GM12878 (cell line): Measurements from ENCODE around the gene CNKSR3. TPM values are rescaled to one million over a fixed set of nuclear protein-coding genes. Genes with fewer than 3 reads are reported as not detected.
A peak's percentile ranks its signal among the peaks of the same experiment; 100 is the strongest.

Source experiments
- ATAC-seq: fragments of 200-7000 bp; cut with Tn5 transposase; 3 replicates; pipeline ENCODE4 v1.9.1; 2020; ENCODE audit warnings: mild to moderate bottlenecking, moderate library complexity
- BruUV-seq: library from RNA; stranded (reverse); fragments of 400-500 nt; replicated peaks from 2 replicates; lab custom pipeline; 2021; lab: Mats Ljungman, UMichigan
- CTCF ChIA-PET: fragments of 300-600 bp; sonication (Branson Sonifier 250); formaldehyde crosslinking; extraction: SDS; loops from one replicate; lab custom pipeline; 2021; ENCODE audit warnings: inconsistent platforms; lab: Yijun Ruan, JAX
- POLR2A ChIA-PET: fragments of 350-600 bp; formaldehyde crosslinking; extraction: SDS; loops from one replicate; lab custom pipeline; 2021; ENCODE audit warnings: inconsistent platforms; lab: Charles Lee
- RAD21 ChIA-PET: fragments of 300-600 bp; sonication (Branson Sonifier 250); formaldehyde crosslinking; loops from one replicate; lab custom pipeline; 2023; ENCODE audit warnings: antibody characterized with exemption; ENCODE audit not compliant: unreplicated experiment; lab: Charles Lee
- SMC1A ChIA-PET: fragments of 300-600 bp; sonication (Branson Sonifier 250); formaldehyde crosslinking; loops from one replicate; lab custom pipeline; 2023; ENCODE audit not compliant: unreplicated experiment, uncharacterized antibody; lab: Charles Lee
- DNase-seq: peaks from one replicate; pipeline ENCODE4 v3.0.0-alpha.2; 2011; ENCODE audit warnings: low read depth, low spot score
- FAIRE-seq: peaks from 3 replicates; lab custom pipeline; 2011; peaks lifted over from hg19 to GRCh38; lab: Jason Lieb, UNC
- H2AFZ ChIP-seq: 2 replicates; pipeline ENCODE4 v1.6.0; 2011; ENCODE audit warnings: low read depth, low read length, control low read depth; ENCODE audit not compliant: control insufficient read depth
- H3K27ac ChIP-seq: 2 replicates; pipeline ENCODE4 v1.5.1; 2011; ENCODE audit warnings: control low read depth; ENCODE audit not compliant: control insufficient read depth, insufficient read depth
- H3K27me3 ChIP-seq, 2 experiments: replicated peaks in 1 of 2; 2 replicates each; pipeline versions ENCODE4 v1.6.0 to v1.6.1; 2011; ENCODE audit warnings: low read length in 1 of 2; ENCODE audit not compliant: control insufficient read depth in 2 of 2, insufficient read depth in 2 of 2
- H3K36me3 ChIP-seq, 2 experiments: 2 replicates each; pipeline ENCODE4 v1.5.1; 2011; ENCODE audit warnings: low read length in 1 of 2; ENCODE audit not compliant: control insufficient read depth in 2 of 2, insufficient read depth in 2 of 2
- H3K4me1 ChIP-seq: 2 replicates; pipeline ENCODE4 v1.6.1; 2011; ENCODE audit warnings: mild to moderate bottlenecking, low read length, moderate library complexity, mixed read lengths; ENCODE audit not compliant: control insufficient read depth, insufficient read depth
- H3K4me2 ChIP-seq: 2 replicates; pipeline ENCODE4 v1.6.0; 2011; ENCODE audit warnings: control low read depth; ENCODE audit not compliant: control insufficient read depth, insufficient read depth
- H3K4me3 ChIP-seq: fragments of 200-600 bp; sonication (generic); 2 replicates; pipeline ENCODE4 v1.5.1; 2016
- H3K79me2 ChIP-seq: 2 replicates; pipeline ENCODE4 v1.6.0; 2011; ENCODE audit warnings: low read length; ENCODE audit not compliant: control insufficient read depth, insufficient read depth
- H3K9ac ChIP-seq: 2 replicates; pipeline ENCODE4 v1.8.0; 2011; ENCODE audit warnings: low read length, control low read depth, mixed read lengths; ENCODE audit not compliant: control insufficient read depth, insufficient read depth
- H3K9me3 ChIP-seq: replicated peaks from 3 replicates; pipeline ENCODE4 v1.5.1; 2011; ENCODE audit warnings: mild to moderate bottlenecking, low read length; ENCODE audit not compliant: control insufficient read depth, insufficient read depth
- H4K20me1 ChIP-seq: 2 replicates; pipeline ENCODE4 v1.6.0; 2011; ENCODE audit not compliant: control insufficient read depth, insufficient read depth
- ATF2 ChIP-seq: IDR thresholded peaks from 2 replicates; pipeline ENCODE4 v1.6.1; 2012; ENCODE audit warnings: low read length, inconsistent platforms
- ATF3 ChIP-seq: IDR thresholded peaks from 2 replicates; pipeline ENCODE4 v1.6.1; 2011; ENCODE audit warnings: low read depth, mild to moderate bottlenecking, low read length, moderate library complexity, borderline replicate concordance; ENCODE audit errors: extremely low read depth
- ATF7 ChIP-seq: fragments of 450-650 bp; IDR thresholded peaks from 2 replicates; pipeline ENCODE4 v1.6.1; 2016; ENCODE audit warnings: low read depth, mild to moderate bottlenecking
- RAD21 ChIP-seq: IDR thresholded peaks from 2 replicates; pipeline ENCODE4 v1.6.1; 2011; ENCODE audit warnings: mild to moderate bottlenecking, low read depth, low read length, moderate library complexity; ENCODE audit not compliant: insufficient read depth
- SRF ChIP-seq, 2 experiments: IDR thresholded peaks; 2 replicates each; pipeline ENCODE4 v1.6.1; 2011; ENCODE audit warnings: low read depth in 2 of 2, low read length in 2 of 2, mild to moderate bottlenecking in 1 of 2, moderate library complexity in 1 of 2
- ZNF592 ChIP-seq: fragments of 450-650 bp; IDR thresholded peaks from 2 replicates; pipeline ENCODE4 v1.6.1; 2017; ENCODE audit warnings: mild to moderate bottlenecking, moderate library complexity
- WGBS: methylation state at CpG from one replicate; pipeline ENCODE4 v1.1.6; 2016; ENCODE audit warnings: low lambda C conversion rate; ENCODE audit not compliant: insufficient replicate concordance, insufficient coverage; ENCODE audit errors: missing lambda C conversion rate; 5-methylcytosine and 5-hydroxymethylcytosine counted together
- in situ Hi-C: fragments of 300-500 bp; cut with MboI; formaldehyde crosslinking; loops from 9 replicates; pipeline ENCODE4 v1.14.3; 2018; ENCODE audit warnings: mixed read lengths
- intact Hi-C: fragments of 100-400 bp; cut with micrococcal nuclease; formaldehyde crosslinking; loops from one replicate; pipeline ENCODE4 v1.14.2; 2022; ENCODE audit not compliant: unreplicated experiment
- polyA plus RNA-seq, 11 experiments: library from polyadenylated mRNA; depleted of rRNA in 4 of 11; unstranded in 6 of 11; stranded (reverse) in 5 of 11; fragments of >200 nt; fragmentation: Nextera tagmentation in 4 of 11; fragmentation: Illumina TruSeq in 1 of 11; extraction: Ambion mirVana in 4 of 11; extraction: Trizol in 1 of 11; gene quantifications; 1 replicate in 1 of 11; 2 replicates in 10 of 11; pipeline versions ENCODE4 v1.2.1 to v1.2.3, GENCODE V29; 2011 to 2016; ENCODE audit warnings: inconsistent platforms in 2 of 11, missing spikeins in 2 of 11, low read depth in 1 of 11
- total RNA-seq, 4 experiments: library from RNA; depleted of rRNA in 3 of 4; stranded (reverse); fragments of >200 nt in 3 of 4; fragmentation: Illumina TruSeq in 1 of 4; extraction: Trizol in 1 of 4; gene quantifications; 2 replicates each; pipeline versions ENCODE4 v1.2.1 to v1.2.3, GENCODE V29; 2013 to 2021

CNKSR3 gene
- total and polyA plus RNA-seq, 10 of the 15 experiments (the other 5 are each of a cell fraction or from before 2014, with no cell fraction given), result under 0.01 to 0.48 (median 0.12) TPM; not detected in 2

GRCh38 chr6:154501578-154501868, 9.0 kb downstream of the CNKSR3 start:
- Histone ChIP-seq H3K36me3 (no peaks in the 10 kb centered on the region), H3K9ac (no peak overlapping the region), H4K20me1 (no peaks in the 10 kb centered on the region), H3K27ac (no peak overlapping the region), H3K4me2 (no peak overlapping the region), H2AFZ (no peak overlapping the region), H3K4me1 (no peaks in the 10 kb centered on the region), H3K79me2 (no peaks in the 10 kb centered on the region), H3K9me3 (no peaks in the 10 kb centered on the region; the same call in 2 of the 3 replicates), H3K27me3 (0 out of 4 replicates have a peak, but pooled peaks cover 0 to 1% of the 10 kb centered on the region in 2 experiments), H3K4me3 (no peak overlapping the region)
- intact Hi-C loops (no loop called here), in situ Hi-C loops (no loop called here)
- ATAC-seq, result no peak
- POLR2A ChIA-PET, result no interaction called here
- RAD21 ChIA-PET, result no interaction called here
- CTCF ChIA-PET, result interaction anchor here (1.2 kb wide), 1 partner anchor 301 kb away, joined by 3 read pairs; no protein-coding TSS in a partner anchor
- SMC1A ChIA-PET, result interaction anchor here (0.6 to 1.4 kb wide), 2 partner anchors 12 to 25 kb away, joined by 3 to 4 read pairs; no protein-coding TSS in a partner anchor
- WGBS, result 14% methylated on average over 4 of the region's 4 CpGs
- no TSS peak for BruUV-seq
- DNase-seq, result no peak
- TF ChIP-seq ATF3 (no peak), SRF (IDR thresholded peaks at IDR 0.05; ENCODE audit: low read depth in 2 of 2, low read length in 2 of 2) (no peak), ATF7 (peak; percentile 87), ATF2 (no peak), ZNF592 (no peak), RAD21 (no peak)
- FAIRE-seq, result no peak
